Stimulated activated CD4-positive, alpha-beta T cell treated with anti-CD3 and anti-CD28 coated beads, TNF-alpha, amount 100 ng/mL, for 4 hours (primary cell): ENCODE data around the gene ACBD6.

ENCODE experiments used
- DNase-seq, 3 experiments: peaks; one replicate each; pipeline ENCODE4 v3.0.0-alpha.2; 2020; ENCODE audit warnings: low read depth in 3 of 3

ACBD6 gene

GRCh38 chr1:180291004-180291403 is 211.4 kb downstream of the ACBD6 start:
- DNase-seq, result no peak

DNA sequence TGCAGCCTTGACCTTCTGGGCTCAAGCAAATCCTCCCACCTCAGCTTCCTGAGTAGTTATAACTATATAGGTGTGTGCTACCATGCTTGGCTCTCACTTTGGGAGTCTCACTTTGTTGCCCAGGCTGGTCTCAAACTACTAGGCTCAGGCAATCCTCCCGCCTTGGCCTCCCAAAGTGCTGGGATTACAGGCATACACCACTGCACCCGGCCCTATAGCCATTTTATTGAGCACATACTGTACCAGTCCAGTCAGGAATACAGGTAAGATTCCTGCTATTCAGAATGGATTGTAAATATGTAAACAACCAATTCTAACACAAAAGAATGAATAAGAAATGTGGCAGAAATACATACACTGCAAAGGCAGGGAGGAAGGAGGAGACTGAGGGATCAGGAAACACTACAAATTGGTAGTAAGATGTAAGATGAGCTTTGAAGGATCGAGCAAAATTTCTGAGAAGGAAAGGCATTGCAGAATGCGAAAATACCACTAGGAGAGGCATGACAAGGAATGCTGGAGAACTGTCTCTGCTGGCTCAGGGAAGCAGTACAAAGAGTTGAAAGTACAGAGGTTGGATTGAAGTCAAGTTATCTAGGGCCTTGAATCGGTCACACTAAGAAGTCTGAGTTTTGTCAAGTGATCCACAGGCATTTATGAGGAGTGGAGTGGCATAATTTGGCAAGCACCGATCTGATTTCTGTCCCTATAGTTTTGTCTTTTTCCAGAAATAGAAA is 211.9 kb downstream of the ACBD6 start:
- no peak for DNase-seq

DNA sequence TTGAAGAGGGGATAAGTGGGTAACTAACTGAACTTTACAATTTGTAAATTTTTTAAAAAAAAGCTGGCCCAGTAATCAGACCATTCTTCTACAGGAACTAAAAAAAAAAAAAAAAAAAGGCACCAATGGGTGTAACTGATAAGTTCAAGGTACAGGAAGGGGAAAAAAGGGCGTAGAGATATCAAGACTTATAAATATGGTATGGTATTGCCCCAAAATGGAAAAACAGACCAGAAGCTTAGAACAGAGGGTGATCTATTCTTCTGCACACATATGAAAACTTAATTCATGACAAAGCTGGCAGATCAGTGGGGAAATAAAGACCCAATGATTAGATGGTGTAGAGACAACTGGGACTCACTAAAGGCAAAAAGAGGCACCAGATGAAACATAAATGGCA is 213.4 kb downstream of the ACBD6 start:
- DNase-seq, result no peak

GRCh38 chr1:180287988-180288705 is 214.2 kb downstream of the ACBD6 start:
- no peak for DNase-seq

- no peak for DNase-seq
Observed at GRCh38 chr1:180286417-180286816, 216.0 kb downstream of the ACBD6 start.

GRCh38 chr1:180283098-180283497 is 219.3 kb downstream of the ACBD6 start:
- DNase-seq, result no peak

GRCh38 chr1:180282401-180283044 is 219.9 kb downstream of the ACBD6 start:
- DNase-seq, result no peak

- DNase-seq, result no peak
Observed at GRCh38 chr1:180281490-180281889, 220.9 kb downstream of the ACBD6 start.

GRCh38 chr1:180280617-180281016 is 221.8 kb downstream of the ACBD6 start:
- DNase-seq, result no peak

- no peak for DNase-seq
Observed at GRCh38 chr1:180279651-180280050, 222.7 kb downstream of the ACBD6 start.

- DNase-seq, result no peak
Observed at GRCh38 chr1:180278596-180279395, 223.6 kb downstream of the ACBD6 start.

- DNase-seq, result no peak
Observed at GRCh38 chr1:180278194-180278515, 224.2 kb downstream of the ACBD6 start.

GRCh38 chr1:180277476-180278193 is 224.7 kb downstream of the ACBD6 start:
- no peak for DNase-seq

DNA sequence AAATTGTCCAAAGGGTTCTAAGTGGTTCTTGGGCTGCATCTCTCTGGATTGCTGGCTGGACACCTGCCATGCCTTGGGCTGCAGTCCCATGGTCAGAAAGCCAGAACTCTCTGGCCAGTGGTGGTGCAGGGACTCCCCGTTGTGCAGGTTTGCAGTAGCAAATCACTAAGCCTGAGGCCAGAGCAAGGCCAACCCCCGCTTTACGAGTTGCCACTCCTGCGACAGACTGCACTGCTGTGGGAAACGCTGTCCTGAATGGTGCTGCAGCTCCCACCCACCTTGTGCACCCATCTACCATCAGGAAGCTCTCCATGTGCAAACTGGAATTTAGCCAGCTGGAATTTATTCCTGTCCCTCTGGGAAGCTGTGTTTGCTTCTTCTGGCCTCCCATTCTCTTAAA is 226.7 kb downstream of the ACBD6 start:
- no peak for DNase-seq

- no peak for DNase-seq
Observed at GRCh38 chr1:180274221-180274620, 228.2 kb downstream of the ACBD6 start.

DNA sequence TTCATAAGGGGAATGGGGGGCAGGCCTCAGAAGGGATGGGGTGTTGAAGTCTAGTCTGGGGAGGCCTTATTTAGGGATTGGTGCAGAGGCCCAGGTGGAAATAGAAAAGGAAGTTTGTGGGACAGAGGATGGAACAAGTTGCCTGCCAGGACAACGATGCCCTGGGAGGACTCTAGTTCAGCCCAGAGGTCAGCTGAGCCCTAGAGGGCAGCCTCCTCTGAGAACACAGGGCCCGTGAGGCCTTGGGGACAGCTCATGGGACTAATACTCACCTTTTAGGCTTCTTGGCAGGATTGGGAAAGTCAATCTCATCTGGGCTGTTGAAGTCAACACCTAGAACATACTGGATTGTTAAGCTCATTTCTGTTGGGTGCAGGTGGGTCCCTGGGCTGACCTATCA is 229.3 kb downstream of the ACBD6 start:
- DNase-seq, result no peak

DNA sequence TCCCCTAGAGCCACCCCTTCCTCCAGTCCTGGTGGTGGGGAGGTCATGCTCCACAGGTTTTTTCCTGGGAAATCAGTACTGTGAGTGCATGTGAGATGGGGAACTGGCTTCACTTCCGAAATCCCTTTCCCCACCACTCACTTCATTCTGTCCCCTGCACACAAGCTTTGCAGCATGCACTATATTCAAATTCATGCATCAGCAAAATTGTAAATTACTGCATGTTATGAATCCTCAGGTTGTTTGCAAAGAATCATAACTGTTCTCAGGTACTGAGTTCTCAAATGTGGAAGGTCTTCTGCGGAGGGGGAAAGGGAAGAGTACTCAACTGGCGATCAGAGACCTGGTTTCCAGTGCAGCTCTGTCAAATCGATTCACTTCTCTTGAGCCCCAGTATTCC is 230.0 kb downstream of the ACBD6 start:
- no peak for DNase-seq

- DNase-seq, result no peak
Observed at GRCh38 chr1:180271272-180272255, 230.8 kb downstream of the ACBD6 start.

DNA sequence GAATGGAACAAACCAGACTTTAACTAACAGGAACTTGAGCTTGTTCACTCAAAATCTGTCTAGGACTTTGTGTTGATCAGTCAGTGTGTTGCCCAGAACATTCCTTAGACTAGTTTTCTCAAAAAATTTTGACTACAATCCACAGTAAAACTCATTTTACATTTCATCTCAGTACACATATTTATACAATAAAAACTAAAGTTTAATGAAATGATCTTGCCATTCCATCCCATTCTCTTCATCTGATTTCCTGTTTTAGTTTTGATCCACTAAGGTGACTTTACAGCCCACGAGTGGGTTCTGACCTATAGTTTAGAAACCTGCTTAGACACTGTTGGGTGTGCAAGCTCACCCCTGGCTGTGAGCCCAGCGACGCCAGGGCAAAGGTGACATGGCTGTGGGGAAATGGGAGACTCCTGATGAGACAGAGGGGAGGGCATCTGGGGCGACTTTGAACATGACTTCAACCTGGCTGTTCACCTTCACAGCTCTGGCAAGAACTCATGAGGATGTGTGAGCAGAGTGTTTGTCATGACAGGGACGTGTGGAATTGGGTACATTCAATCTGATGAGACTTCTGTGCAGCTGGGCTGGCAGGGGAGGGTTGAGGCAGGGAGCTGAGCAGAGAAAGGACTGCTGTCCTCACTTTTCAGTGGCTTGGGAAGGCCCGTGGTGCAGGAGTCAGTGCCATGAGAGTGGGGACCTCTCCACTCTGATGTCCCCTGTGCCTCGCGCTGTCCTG is 231.7 kb downstream of the ACBD6 start:
- DNase-seq, result no peak
